ENCODE data around the gene BCAR1. TPM values are rescaled to one million over a fixed set of nuclear protein-coding genes. Genes with fewer than 3 reads are reported as not detected.

The BCAR1 gene
- total RNA-seq, 4 donors from 2014 or later, result 26.5 to 39.2 (median 30.9) TPM

DNA sequence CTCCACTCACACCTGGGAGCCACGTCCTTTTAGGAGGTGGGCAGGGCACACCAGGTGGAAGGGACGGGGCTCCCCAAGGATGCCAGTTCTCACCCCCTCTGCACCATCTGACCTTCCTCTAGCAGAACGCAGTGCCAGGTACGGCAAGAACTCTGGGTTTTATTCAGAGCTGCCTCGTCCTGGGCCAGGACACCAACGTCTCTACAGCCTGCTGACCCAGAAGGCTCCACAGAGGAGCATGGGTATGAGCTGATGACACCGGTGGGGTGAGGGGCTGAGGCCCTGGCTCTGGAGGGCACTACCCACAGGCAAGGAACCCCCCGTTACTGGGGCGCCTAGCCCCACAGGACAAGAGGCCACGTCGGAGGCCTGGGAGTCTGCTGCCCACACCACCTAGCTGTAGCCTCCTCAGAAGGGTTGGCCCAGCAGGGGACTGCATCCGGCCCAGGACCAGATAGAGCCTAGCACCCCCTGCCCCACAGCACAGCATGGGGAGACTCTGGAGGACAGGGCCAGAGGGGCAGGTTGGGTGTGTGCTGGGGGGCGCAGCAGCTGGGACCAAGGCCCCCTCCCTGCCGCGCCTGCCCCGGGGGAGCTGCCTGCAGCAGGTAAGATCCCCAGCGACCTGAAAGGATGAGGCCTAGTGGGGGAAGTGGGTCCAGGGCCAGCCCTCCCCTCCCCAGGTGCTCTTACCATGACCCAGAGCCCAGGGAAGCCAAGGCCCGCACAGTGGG, 13.9 kb downstream of the BCAR1 start:
- H3K27me3 ChIP-seq, result no peaks in the 10 kb centered on the region
- no peak overlapping the region for H3K4me3 ChIP-seq
- WGBS, result 76% methylated on average over 7 of the region's 18 CpGs
- peaks cover 41% of the 10 kb centered on the region for H3K4me1 ChIP-seq
- no peaks in the 10 kb centered on the region for H3K9me3 ChIP-seq
- peaks cover 47% of the 10 kb centered on the region for H3K36me3 ChIP-seq
- TF ChIP-seq EP300 (IDR thresholded peaks at IDR 0.05), result no peak
- no peak for TF ChIP-seq POLR2AphosphoS5 (IDR thresholded peaks at IDR 0.05)
- TF ChIP-seq POLR2A (IDR thresholded peaks at IDR 0.05), result no peak
- TF ChIP-seq, protein P1, sequence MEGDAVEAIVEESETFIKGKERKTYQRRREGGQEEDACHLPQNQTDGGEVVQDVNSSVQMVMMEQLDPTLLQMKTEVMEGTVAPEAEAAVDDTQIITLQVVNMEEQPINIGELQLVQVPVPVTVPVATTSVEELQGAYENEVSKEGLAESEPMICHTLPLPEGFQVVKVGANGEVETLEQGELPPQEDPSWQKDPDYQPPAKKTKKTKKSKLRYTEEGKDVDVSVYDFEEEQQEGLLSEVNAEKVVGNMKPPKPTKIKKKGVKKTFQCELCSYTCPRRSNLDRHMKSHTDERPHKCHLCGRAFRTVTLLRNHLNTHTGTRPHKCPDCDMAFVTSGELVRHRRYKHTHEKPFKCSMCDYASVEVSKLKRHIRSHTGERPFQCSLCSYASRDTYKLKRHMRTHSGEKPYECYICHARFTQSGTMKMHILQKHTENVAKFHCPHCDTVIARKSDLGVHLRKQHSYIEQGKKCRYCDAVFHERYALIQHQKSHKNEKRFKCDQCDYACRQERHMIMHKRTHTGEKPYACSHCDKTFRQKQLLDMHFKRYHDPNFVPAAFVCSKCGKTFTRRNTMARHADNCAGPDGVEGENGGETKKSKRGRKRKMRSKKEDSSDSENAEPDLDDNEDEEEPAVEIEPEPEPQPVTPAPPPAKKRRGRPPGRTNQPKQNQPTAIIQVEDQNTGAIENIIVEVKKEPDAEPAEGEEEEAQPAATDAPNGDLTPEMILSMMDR (IDR thresholded peaks at IDR 0.05), result no peak
- peak overlapping the region; percentile 66 for H3K27ac ChIP-seq
- DNase-seq (ENCODE audit: low spot score in 2 of 2), result no peak

DNA sequence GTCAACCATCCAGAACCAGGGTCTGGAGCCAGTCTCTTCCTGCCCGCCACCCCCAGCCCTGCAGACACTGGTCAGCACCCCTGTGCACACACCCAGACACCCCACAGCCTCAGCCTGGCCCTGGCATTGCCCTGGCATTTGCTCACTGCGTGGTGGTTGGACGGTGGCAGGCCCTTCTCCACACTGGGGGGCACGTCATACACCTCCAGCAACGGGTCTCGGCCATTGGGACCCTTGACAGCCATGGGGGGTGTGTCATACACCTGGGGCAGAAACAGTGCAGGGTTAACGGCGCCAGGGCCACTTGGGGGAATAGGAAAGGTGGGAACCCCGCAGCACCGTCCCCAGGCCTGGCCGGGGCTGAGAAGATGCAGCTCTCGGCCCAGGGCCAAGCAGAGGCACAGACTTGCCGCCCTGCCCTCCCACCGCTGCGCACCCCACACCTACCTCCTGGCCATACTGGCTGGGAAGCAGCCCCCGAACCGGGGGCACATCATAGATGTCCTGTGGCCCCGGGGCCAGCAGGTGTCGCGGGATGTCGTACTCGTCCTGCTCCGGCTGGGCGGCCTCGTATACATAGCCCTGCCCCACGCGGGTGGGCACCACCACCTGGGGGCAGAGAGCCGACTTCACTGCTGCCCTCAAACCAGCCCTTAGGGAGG, 14.6 kb downstream of the BCAR1 start:
- TF ChIP-seq POLR2AphosphoS5 (IDR thresholded peaks at IDR 0.05) (no peak), POLR2A (IDR thresholded peaks at IDR 0.05) (no peak), EP300 (IDR thresholded peaks at IDR 0.05) (no peak)
- TF ChIP-seq, protein P1 (IDR thresholded peaks at IDR 0.05), result no peak
- H3K27me3 ChIP-seq, result no peaks in the 10 kb centered on the region
- H3K36me3 ChIP-seq, result peaks cover 40% of the 10 kb centered on the region
- no peak overlapping the region for H3K27ac ChIP-seq
- WGBS, result 94% methylated on average over 21 of the region's 28 CpGs
- H3K4me3 ChIP-seq, result no peak overlapping the region
- DNase-seq (ENCODE audit: low spot score in 2 of 2), result no peak
- H3K9me3 ChIP-seq, result no peaks in the 10 kb centered on the region
- H3K4me1 ChIP-seq, result peaks cover 41% of the 10 kb centered on the region

DNA sequence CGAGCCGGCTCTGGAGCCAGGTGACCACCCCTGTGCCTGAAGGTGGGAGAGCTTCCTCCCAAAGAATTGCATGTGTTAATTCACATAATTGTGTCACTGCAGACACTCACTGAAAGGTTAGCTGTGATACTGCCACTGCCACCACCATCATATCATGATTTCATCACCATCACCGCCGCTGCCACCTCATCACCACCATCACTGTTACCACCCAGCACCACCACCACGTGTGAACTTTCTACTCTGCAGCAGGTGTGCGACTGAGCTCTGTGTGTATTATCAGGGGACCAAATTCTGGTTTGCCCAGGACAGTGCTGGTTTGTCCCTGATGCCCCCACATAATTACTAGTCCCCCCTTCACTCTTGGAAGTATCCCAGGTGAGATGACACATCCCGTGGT, 15.2 kb downstream of the BCAR1 start:
- H3K36me3 ChIP-seq, result peaks cover 41% of the 10 kb centered on the region
- TF ChIP-seq POLR2AphosphoS5 (IDR thresholded peaks at IDR 0.05) (no peak), POLR2A (IDR thresholded peaks at IDR 0.05) (no peak), EP300 (IDR thresholded peaks at IDR 0.05) (no peak)
- TF ChIP-seq, protein P1 (IDR thresholded peaks at IDR 0.05), result no peak
- H3K27ac ChIP-seq, result no peak overlapping the region
- H3K27me3 ChIP-seq, result no peaks in the 10 kb centered on the region
- DNase-seq (ENCODE audit: low spot score in 2 of 2), result no peak
- peaks cover 41% of the 10 kb centered on the region for H3K4me1 ChIP-seq
- H3K4me3 ChIP-seq, result no peak overlapping the region
- H3K9me3 ChIP-seq, result no peaks in the 10 kb centered on the region
- 84% methylated on average over 6 of the region's 7 CpGs for WGBS

DNA sequence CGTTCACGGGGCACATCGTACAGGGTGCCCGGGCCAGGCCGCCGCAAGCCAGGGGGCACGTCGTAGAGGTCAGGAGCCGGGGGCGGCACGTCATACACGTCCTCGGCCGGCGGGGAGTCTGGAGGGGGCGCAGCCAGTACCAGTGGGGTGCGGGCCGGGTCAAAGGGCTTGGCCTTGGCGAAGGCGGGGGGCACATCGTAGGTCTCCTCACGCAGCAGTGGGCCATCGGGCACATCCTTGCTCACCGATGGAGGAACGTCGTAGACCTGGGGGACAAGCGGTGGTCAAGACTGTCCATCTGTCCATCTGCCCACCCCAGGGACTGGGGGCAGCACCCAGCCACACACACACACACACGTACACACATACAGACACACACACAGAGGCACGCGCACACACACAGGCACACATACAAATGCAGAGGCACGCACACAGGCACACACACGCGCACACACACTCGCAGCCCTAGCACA, 15.7 kb downstream of the BCAR1 start:
- WGBS, result 91% methylated on average over 14 of the region's 34 CpGs
- H3K4me3 ChIP-seq, result no peak overlapping the region
- peaks cover 41% of the 10 kb centered on the region for H3K36me3 ChIP-seq
- H3K4me1 ChIP-seq, result peaks cover 41% of the 10 kb centered on the region
- no peak overlapping the region for H3K27ac ChIP-seq
- no peaks in the 10 kb centered on the region for H3K27me3 ChIP-seq
- TF ChIP-seq POLR2A (IDR thresholded peaks at IDR 0.05) (no peak), POLR2AphosphoS5 (IDR thresholded peaks at IDR 0.05) (no peak), EP300 (IDR thresholded peaks at IDR 0.05) (no peak)
- TF ChIP-seq, protein P1 (IDR thresholded peaks at IDR 0.05), result no peak
- DNase-seq (ENCODE audit: low spot score in 2 of 2), result peak in 1 of 2 donors; percentile 63
- no peaks in the 10 kb centered on the region for H3K9me3 ChIP-seq

Measured in suprapubic skin (tissue), 4 donors.